ENCODE measurements around the gene PCBP3.

PCBP3 gene

DNA sequence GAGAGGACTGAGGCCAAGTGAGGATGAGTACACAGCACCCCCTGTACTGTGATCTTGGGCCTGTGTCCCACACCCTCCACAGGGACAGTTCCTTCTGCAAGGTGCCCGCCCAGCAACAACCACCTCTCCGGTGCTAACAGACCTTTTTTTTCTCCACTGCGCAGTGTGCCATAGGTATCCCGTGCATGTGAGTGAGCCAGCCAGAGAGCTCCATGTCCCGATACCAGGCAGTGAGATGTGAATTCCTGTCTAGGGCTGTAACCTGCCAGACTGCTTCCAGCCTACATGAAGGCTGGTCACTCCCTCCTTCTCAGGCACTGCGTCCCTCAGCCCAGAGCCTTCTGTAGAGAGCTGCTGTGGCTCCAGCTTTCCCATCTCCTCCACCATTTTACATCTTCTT is 56.9 kb downstream of the PCBP3 start:
- H3K27ac ChIP-seq (replicated peaks): no peak overlapping the region
- H3K4me3 ChIP-seq (replicated peaks; ENCODE audit: insufficient read depth, low read length): no peak overlapping the region
- no peak for DNase-seq (ENCODE audit: low read depth in 1 of 2, low spot score in 1 of 2)
- H3K27me3 ChIP-seq (ENCODE audit: insufficient read depth, poor library complexity, severe bottlenecking): no peaks in the 10 kb centered on the region
- TF ChIP-seq, protein P1, sequence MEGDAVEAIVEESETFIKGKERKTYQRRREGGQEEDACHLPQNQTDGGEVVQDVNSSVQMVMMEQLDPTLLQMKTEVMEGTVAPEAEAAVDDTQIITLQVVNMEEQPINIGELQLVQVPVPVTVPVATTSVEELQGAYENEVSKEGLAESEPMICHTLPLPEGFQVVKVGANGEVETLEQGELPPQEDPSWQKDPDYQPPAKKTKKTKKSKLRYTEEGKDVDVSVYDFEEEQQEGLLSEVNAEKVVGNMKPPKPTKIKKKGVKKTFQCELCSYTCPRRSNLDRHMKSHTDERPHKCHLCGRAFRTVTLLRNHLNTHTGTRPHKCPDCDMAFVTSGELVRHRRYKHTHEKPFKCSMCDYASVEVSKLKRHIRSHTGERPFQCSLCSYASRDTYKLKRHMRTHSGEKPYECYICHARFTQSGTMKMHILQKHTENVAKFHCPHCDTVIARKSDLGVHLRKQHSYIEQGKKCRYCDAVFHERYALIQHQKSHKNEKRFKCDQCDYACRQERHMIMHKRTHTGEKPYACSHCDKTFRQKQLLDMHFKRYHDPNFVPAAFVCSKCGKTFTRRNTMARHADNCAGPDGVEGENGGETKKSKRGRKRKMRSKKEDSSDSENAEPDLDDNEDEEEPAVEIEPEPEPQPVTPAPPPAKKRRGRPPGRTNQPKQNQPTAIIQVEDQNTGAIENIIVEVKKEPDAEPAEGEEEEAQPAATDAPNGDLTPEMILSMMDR (IDR thresholded peaks at IDR 0.05; ENCODE audit: insufficient read depth, low read length): no peak
- TF ChIP-seq, protein P2, sequence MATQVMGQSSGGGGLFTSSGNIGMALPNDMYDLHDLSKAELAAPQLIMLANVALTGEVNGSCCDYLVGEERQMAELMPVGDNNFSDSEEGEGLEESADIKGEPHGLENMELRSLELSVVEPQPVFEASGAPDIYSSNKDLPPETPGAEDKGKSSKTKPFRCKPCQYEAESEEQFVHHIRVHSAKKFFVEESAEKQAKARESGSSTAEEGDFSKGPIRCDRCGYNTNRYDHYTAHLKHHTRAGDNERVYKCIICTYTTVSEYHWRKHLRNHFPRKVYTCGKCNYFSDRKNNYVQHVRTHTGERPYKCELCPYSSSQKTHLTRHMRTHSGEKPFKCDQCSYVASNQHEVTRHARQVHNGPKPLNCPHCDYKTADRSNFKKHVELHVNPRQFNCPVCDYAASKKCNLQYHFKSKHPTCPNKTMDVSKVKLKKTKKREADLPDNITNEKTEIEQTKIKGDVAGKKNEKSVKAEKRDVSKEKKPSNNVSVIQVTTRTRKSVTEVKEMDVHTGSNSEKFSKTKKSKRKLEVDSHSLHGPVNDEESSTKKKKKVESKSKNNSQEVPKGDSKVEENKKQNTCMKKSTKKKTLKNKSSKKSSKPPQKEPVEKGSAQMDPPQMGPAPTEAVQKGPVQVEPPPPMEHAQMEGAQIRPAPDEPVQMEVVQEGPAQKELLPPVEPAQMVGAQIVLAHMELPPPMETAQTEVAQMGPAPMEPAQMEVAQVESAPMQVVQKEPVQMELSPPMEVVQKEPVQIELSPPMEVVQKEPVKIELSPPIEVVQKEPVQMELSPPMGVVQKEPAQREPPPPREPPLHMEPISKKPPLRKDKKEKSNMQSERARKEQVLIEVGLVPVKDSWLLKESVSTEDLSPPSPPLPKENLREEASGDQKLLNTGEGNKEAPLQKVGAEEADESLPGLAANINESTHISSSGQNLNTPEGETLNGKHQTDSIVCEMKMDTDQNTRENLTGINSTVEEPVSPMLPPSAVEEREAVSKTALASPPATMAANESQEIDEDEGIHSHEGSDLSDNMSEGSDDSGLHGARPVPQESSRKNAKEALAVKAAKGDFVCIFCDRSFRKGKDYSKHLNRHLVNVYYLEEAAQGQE (IDR thresholded peaks at IDR 0.05; ENCODE audit: insufficient replicate concordance, low read depth): no peak
- TF ChIP-seq GABPA (IDR thresholded peaks at IDR 0.05; ENCODE audit: low read depth) (no peak), SPI1 (IDR thresholded peaks at IDR 0.05; ENCODE audit: borderline replicate concordance, low read depth) (no peak)

DNA sequence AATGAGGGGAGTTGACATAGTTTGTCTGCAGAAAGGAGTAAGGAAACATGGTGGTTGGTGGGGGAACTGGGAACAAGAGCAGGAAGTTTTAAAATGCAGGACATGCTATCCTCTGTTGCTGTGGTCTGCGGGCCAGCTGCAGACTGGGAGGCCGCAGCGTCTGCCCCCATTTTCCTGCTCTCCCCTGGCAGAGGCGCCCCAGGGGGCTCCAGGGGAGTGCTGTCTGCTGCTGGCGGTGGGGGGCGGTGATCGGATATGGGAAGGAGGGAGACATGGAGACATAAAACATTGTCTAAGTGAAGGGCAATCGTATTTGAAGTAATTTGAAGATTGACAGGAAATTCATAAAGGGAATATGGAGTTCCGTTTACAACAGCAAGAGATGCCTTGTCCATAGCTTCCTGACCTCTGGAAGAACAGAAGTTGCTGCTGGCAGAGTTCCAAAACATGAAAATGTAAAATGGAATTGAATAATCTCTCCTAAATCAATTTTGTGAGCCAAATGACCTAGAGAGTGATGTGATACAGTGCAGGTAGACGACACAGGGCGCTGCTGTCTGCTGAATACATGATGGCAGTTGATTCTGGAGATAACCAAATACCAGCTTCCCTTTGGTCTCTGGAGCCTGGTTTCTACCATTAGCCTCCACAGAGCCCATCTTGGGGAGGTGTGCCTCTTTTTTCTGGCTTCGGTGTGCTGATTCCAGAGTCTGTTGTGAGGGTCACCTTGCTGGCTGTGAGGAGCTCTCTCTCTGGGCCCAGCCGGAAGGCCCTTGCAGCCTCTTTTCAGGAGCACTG is 61.0 kb downstream of the PCBP3 start:
- H3K27me3 ChIP-seq (ENCODE audit: insufficient read depth, poor library complexity, severe bottlenecking): no peaks in the 10 kb centered on the region
- TF ChIP-seq, protein P1 (IDR thresholded peaks at IDR 0.05; ENCODE audit: insufficient read depth, low read length): no peak
- TF ChIP-seq, protein P2 (IDR thresholded peaks at IDR 0.05; ENCODE audit: insufficient replicate concordance, low read depth): no peak
- TF ChIP-seq POLR2AphosphoS5 (IDR thresholded peaks at IDR 0.05; ENCODE audit: low read depth): no peak
- TF ChIP-seq GABPA (IDR thresholded peaks at IDR 0.05; ENCODE audit: low read depth): no peak
- TF ChIP-seq SPI1 (IDR thresholded peaks at IDR 0.05; ENCODE audit: borderline replicate concordance, low read depth): no peak
- DNase-seq (ENCODE audit: low read depth in 1 of 2, low spot score in 1 of 2): no peak

DNA sequence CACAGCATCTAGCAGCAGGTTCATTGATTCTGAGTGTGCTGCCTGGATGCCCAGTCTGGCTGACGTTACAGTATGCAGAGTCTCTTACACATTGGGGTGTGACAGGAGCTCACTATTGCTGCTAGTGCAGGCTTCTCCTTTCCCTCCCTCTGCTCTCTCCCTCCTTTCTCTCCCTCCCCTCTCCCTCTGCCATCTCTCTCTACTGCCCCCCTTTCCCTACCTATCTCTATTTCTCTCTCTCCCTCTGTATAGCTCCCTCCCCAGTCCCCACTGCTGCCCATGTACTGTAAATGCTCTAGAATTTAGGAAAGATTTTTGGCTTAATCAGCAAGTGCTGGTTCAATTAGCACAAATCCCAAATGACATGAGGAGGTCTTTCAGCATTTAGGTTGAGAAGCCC is 62.8 kb downstream of the PCBP3 start:
- TF ChIP-seq, protein P2 (IDR thresholded peaks at IDR 0.05; ENCODE audit: insufficient replicate concordance, low read depth): no peak
- TF ChIP-seq SPI1 (IDR thresholded peaks at IDR 0.05; ENCODE audit: borderline replicate concordance, low read depth) (no peak), GABPA (IDR thresholded peaks at IDR 0.05; ENCODE audit: low read depth) (no peak), POLR2AphosphoS5 (IDR thresholded peaks at IDR 0.05; ENCODE audit: low read depth) (no peak)
- TF ChIP-seq, protein P1 (IDR thresholded peaks at IDR 0.05; ENCODE audit: insufficient read depth, low read length): no peak
- H3K27me3 ChIP-seq (ENCODE audit: insufficient read depth, poor library complexity, severe bottlenecking): no peaks in the 10 kb centered on the region
- no peak overlapping the region for H3K4me3 ChIP-seq (replicated peaks; ENCODE audit: insufficient read depth, low read length)
- no peak for DNase-seq (ENCODE audit: low read depth in 1 of 2, low spot score in 1 of 2)
- no peak overlapping the region for H3K27ac ChIP-seq (replicated peaks)

More for the DNA sequence above, 61.0 kb downstream of the PCBP3 start:
- Histone ChIP-seq H3K4me3 (replicated peaks; ENCODE audit: insufficient read depth, low read length) (no peak overlapping the region), H3K27ac (replicated peaks) (no peak overlapping the region)
